SK-N-SH treated with all-trans-retinoic acid at 6 μM for 48 hours (cell line): ENCODE results near the gene ACO2.
"Not testable (repeated sequence)": the region's sequence is repeated elsewhere in the genome, so short reads cannot be mapped to it uniquely, and the experiment has no call there.

Experiments
- ATAC-seq: fragments of 200-7000 bp; cut with Tn5 transposase; 3 replicates; pipeline ENCODE4 v1.9.1; 2020; ENCODE audit warnings: mild to moderate bottlenecking, moderate library complexity
- ARNTL ChIP-seq: fragments of 450-650 bp; formaldehyde crosslinking; IDR thresholded peaks from 2 replicates; pipeline ENCODE4 v1.5.0; 2020; ENCODE audit warnings: low read depth, mild to moderate bottlenecking, moderate library complexity, borderline replicate concordance
- BACH2 ChIP-seq: fragments of 250-450 bp; sonication (Bioruptor Pico); IDR thresholded peaks from 2 replicates; pipeline ENCODE4 v1.9.0; 2021; ENCODE audit warnings: mild to moderate bottlenecking, borderline replicate concordance
- CREB5 ChIP-seq: fragments of 250-450 bp; sonication (Bioruptor Pico); IDR thresholded peaks from 2 replicates; pipeline ENCODE4 v1.5.1; 2020; ENCODE audit warnings: low read depth, mild to moderate bottlenecking, moderate library complexity
- CSDC2 ChIP-seq: fragments of 250-450 bp; sonication (Bioruptor Pico); IDR thresholded peaks from 2 replicates; pipeline ENCODE4 v1.5.0; 2020; ENCODE audit warnings: mild to moderate bottlenecking, moderate library complexity
- ESRRG ChIP-seq: fragments of 250-450 bp; sonication (Bioruptor Pico); IDR thresholded peaks from 2 replicates; pipeline ENCODE4 v1.6.1; 2021; ENCODE audit warnings: mild to moderate bottlenecking
- GLIS3 ChIP-seq: fragments of 250-450 bp; sonication (Bioruptor Pico); IDR thresholded peaks from 2 replicates; pipeline ENCODE4 v1.5.0; 2020; ENCODE audit warnings: mild to moderate bottlenecking, moderate library complexity
- ISL1 ChIP-seq: fragments of 250-450 bp; sonication (Bioruptor Pico); IDR thresholded peaks from 2 replicates; pipeline ENCODE4 v2.1.2; 2022; ENCODE audit warnings: mild to moderate bottlenecking, moderate library complexity
- PPARA ChIP-seq: fragments of 250-450 bp; sonication (Bioruptor Pico); IDR thresholded peaks from 2 replicates; pipeline ENCODE4 v1.5.0; 2020; ENCODE audit warnings: mild to moderate bottlenecking, borderline replicate concordance
- RARB ChIP-seq: fragments of 250-450 bp; sonication (Bioruptor Pico); IDR thresholded peaks from 2 replicates; pipeline ENCODE4 v1.8.0; 2021; ENCODE audit warnings: mild to moderate bottlenecking, moderate library complexity
- SNAI2 ChIP-seq: fragments of 250-450 bp; sonication (Bioruptor Pico); IDR thresholded peaks from 2 replicates; pipeline ENCODE4 v1.5.0; 2020; ENCODE audit warnings: mild to moderate bottlenecking, moderate library complexity
- TCF4 ChIP-seq: fragments of 250-450 bp; sonication (Bioruptor Pico); IDR thresholded peaks from 2 replicates; pipeline ENCODE4 v1.8.0; 2021; ENCODE audit warnings: mild to moderate bottlenecking, moderate library complexity, borderline replicate concordance
- TOX ChIP-seq: fragments of 250-450 bp; sonication (Bioruptor Pico); IDR thresholded peaks from 2 replicates; pipeline ENCODE4 v1.8.0; 2021; ENCODE audit warnings: mild to moderate bottlenecking, moderate library complexity, borderline replicate concordance
- ZC3H10 ChIP-seq: fragments of 250-450 bp; sonication (Bioruptor Pico); IDR thresholded peaks from 2 replicates; pipeline ENCODE4 v1.5.1; 2021; ENCODE audit warnings: mild to moderate bottlenecking, moderate library complexity
- ZFP3 ChIP-seq: fragments of 250-450 bp; sonication (Bioruptor Pico); IDR thresholded peaks from 2 replicates; pipeline ENCODE4 v1.5.0; 2020; ENCODE audit warnings: mild to moderate bottlenecking, moderate library complexity
- ZFP30 ChIP-seq: fragments of 450-650 bp; formaldehyde crosslinking; IDR thresholded peaks from 2 replicates; pipeline ENCODE4 v1.5.0; 2022; ENCODE audit warnings: mild to moderate bottlenecking, moderate library complexity
- ZNF565 ChIP-seq: fragments of 450-650 bp; formaldehyde crosslinking; conservative IDR thresholded peaks from 2 replicates; pipeline ENCODE4 v1.5.0; 2020; ENCODE audit warnings: low read depth, mild to moderate bottlenecking, moderate library complexity
- ZNF70 ChIP-seq: fragments of 450-650 bp; formaldehyde crosslinking; IDR thresholded peaks from 2 replicates; pipeline ENCODE4 v1.5.0; 2020; ENCODE audit warnings: mild to moderate bottlenecking, moderate library complexity
- ZNF8 ChIP-seq: fragments of 450-650 bp; formaldehyde crosslinking; IDR thresholded peaks from 2 replicates; pipeline ENCODE4 v1.5.0; 2020; ENCODE audit warnings: mild to moderate bottlenecking, moderate library complexity
- TF ChIP-seq, protein P1 (sequence below): fragments of 250-450 bp; sonication (Bioruptor Pico); IDR thresholded peaks from 2 replicates; pipeline ENCODE4 v1.5.1; 2021; ENCODE audit warnings: mild to moderate bottlenecking, moderate library complexity
- TF ChIP-seq, protein P2 (sequence below): fragments of 250-450 bp; sonication (Bioruptor Pico); IDR thresholded peaks from 2 replicates; pipeline ENCODE4 v1.5.0; 2020; ENCODE audit warnings: mild to moderate bottlenecking, moderate library complexity

Gene ACO2

DNA sequence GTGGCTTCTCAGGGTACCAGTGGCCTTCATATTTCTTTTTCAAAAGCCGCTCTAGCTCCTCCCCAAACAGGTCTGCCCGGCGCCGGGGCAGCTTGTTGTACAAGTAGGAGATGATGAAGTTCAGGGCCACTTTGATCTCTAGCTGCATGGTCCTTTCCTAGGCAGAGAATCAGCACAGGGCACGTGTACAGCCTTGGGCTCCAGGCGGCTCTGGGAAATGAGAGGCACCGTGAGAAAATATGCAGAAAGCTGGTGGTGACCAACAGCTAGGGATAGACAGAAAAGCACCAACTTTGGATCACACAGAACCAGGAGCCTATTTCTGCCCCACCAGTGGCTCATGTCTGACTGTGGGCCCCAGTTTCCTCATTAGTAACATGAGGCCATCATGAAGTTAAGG lies 31.7 kb upstream of the ACO2 start (continued):
- TF ChIP-seq, protein P1, sequence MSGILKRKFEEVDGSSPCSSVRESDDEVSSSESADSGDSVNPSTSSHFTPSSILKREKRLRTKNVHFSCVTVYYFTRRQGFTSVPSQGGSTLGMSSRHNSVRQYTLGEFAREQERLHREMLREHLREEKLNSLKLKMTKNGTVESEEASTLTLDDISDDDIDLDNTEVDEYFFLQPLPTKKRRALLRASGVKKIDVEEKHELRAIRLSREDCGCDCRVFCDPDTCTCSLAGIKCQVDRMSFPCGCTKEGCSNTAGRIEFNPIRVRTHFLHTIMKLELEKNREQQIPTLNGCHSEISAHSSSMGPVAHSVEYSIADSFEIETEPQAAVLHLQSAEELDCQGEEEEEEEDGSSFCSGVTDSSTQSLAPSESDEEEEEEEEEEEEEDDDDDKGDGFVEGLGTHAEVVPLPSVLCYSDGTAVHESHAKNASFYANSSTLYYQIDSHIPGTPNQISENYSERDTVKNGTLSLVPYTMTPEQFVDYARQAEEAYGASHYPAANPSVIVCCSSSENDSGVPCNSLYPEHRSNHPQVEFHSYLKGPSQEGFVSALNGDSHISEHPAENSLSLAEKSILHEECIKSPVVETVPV (CRISPR knock-in tag), result no peak
- no peak for TF ChIP-seq CREB5 (CRISPR knock-in tag)
- TF ChIP-seq ZFP30, result no peak
- TF ChIP-seq ARNTL (CRISPR knock-in tag), result no peak
- TF ChIP-seq TCF4 (CRISPR knock-in tag), result no peak
- TF ChIP-seq ESRRG, result no peak
- TF ChIP-seq SNAI2, result no peak
- TF ChIP-seq ZC3H10 (CRISPR knock-in tag), result no peak

- ATAC-seq, result not testable (repeated sequence)
Observed at GRCh38 chr22:41440511-41440910, 28.4 kb upstream of the ACO2 start.

DNA sequence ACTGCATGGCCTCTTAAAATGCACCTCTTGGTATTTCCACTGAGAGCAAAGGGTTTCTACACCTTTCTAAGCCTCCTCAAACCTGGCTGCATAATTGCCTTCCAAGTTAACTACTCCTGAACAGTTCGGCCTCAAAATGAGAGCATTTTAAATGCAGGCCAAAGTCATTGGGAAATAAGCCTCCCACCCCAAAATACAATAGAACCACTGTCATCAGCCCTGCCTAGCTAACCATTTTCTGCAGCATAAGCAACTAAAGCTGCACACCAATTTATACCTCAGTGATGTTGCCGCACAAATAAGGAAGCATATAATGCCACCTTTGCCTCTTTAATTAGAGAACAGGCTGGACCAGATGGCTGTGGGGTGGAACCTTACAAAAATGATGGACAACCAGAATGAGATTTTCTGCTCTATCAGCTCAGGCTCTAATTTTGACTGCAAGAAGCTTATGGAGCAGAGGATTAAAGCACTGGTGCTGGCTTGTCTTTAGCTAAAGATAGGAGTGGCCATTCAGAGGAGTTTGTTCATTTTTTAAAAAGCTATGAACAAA lies 26.6 kb upstream of the ACO2 start:
- ATAC-seq, result no peak
- TF ChIP-seq RARB (no peak), ISL1 (CRISPR knock-in tag) (no peak), PPARA (CRISPR knock-in tag) (no peak), BACH2 (CRISPR knock-in tag) (no peak), ZFP3 (no peak), TOX (CRISPR knock-in tag) (no peak)
- TF ChIP-seq, protein P1 (CRISPR knock-in tag), result no peak

DNA sequence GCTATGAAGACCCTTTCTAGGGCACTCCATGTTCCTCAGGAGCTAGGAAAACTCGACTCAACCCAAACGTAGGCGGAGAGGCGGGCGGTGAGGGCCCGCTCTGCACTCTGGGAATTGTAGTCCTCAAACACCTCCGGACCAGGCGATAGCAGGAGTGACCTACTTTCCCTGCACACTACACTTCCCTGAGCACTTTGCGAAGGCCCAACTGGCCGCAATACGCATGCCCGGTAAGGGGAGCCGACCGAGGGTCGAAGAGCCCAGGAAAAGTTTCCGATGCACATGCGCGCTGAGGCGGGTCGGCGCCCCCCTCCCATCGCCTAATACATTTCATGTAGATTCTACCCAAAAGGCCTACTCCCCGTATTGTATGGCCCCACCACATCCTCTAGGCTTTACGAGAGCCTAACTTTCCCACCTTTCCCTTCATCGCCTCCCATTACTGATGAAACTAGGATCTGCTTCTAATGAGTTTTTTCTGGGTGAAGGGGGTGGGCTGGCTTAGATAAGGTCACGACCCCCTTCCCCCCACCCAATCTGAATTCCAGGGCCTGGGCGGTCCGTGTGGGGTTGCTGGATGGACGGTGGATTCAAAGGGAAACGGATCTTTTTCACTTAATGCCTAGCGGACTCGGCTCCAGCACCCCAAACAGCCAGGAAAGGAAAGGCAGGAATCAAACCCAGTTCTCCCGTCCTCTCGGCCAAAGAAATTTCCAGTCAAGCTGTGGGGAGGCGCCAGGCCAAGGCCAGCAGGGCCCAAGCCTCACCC lies 24.4 kb upstream of the ACO2 start:
- ATAC-seq, result peak; percentile 77
- TF ChIP-seq PPARA (CRISPR knock-in tag), result no peak
- TF ChIP-seq, protein P2, sequence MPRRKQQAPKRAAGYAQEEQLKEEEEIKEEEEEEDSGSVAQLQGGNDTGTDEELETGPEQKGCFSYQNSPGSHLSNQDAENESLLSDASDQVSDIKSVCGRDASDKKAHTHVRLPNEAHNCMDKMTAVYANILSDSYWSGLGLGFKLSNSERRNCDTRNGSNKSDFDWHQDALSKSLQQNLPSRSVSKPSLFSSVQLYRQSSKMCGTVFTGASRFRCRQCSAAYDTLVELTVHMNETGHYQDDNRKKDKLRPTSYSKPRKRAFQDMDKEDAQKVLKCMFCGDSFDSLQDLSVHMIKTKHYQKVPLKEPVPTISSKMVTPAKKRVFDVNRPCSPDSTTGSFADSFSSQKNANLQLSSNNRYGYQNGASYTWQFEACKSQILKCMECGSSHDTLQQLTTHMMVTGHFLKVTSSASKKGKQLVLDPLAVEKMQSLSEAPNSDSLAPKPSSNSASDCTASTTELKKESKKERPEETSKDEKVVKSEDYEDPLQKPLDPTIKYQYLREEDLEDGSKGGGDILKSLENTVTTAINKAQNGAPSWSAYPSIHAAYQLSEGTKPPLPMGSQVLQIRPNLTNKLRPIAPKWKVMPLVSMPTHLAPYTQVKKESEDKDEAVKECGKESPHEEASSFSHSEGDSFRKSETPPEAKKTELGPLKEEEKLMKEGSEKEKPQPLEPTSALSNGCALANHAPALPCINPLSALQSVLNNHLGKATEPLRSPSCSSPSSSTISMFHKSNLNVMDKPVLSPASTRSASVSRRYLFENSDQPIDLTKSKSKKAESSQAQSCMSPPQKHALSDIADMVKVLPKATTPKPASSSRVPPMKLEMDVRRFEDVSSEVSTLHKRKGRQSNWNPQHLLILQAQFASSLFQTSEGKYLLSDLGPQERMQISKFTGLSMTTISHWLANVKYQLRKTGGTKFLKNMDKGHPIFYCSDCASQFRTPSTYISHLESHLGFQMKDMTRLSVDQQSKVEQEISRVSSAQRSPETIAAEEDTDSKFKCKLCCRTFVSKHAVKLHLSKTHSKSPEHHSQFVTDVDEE, result no peak
- TF ChIP-seq BACH2 (CRISPR knock-in tag), result no peak
- no peak for TF ChIP-seq GLIS3 (CRISPR knock-in tag)
- no peak for TF ChIP-seq ISL1 (CRISPR knock-in tag)
- no peak for TF ChIP-seq ZNF8 (CRISPR knock-in tag)
- TF ChIP-seq TCF4 (CRISPR knock-in tag), result no peak
- TF ChIP-seq ZNF70 (CRISPR knock-in tag), result no peak
- no peak for TF ChIP-seq SNAI2
- no peak for TF ChIP-seq CREB5 (CRISPR knock-in tag)
- no peak for TF ChIP-seq ZFP30
- TF ChIP-seq, protein P1 (CRISPR knock-in tag), result no peak
- no peak for TF ChIP-seq CSDC2 (CRISPR knock-in tag)
- no peak for TF ChIP-seq ESRRG
- no peak for TF ChIP-seq TOX (CRISPR knock-in tag)
- no peak for TF ChIP-seq ZC3H10 (CRISPR knock-in tag)
- no peak for TF ChIP-seq ZNF565
- no peak for TF ChIP-seq ZFP3
- no peak for TF ChIP-seq ARNTL (CRISPR knock-in tag)
